CD14-positive monocyte (primary cell): ENCODE results near the gene WDFY4. TPM values are rescaled to one million over a fixed set of nuclear protein-coding genes. Genes with fewer than 3 reads are reported as not detected.

Experiments
- DNase-seq, 3 donors: peaks; one replicate each; pipeline ENCODE4 v3.0.0-alpha.2; 2011 to 2022
- H2AFZ ChIP-seq: 2 replicates; pipeline ENCODE4 v1.6.0; 2012; ENCODE audit warnings: mild to moderate bottlenecking, low read depth, low read length, inconsistent platforms; ENCODE audit not compliant: insufficient read depth, poor library complexity, severe bottlenecking
- H3K27ac ChIP-seq, 2 donors: 1 replicate in 1 of 2; 2 replicates in 1 of 2; pipeline ENCODE4 v1.5.1; 2012 to 2013; ENCODE audit warnings: low read length in 2 of 2, control low read depth in 1 of 2, inconsistent platforms in 1 of 2, low read depth in 1 of 2, mild to moderate bottlenecking in 1 of 2
- H3K27me3 ChIP-seq, 2 donors: one replicate each; pipeline versions ENCODE4 v1.6.0 to v1.6.1; 2011 to 2013; ENCODE audit warnings: low read length in 2 of 2; ENCODE audit not compliant: control insufficient read depth in 2 of 2, insufficient read depth in 2 of 2
- H3K36me3 ChIP-seq, 2 donors: replicated peaks in 1 of 2; 1 replicate in 1 of 2; 2 replicates in 1 of 2; pipeline versions ENCODE4 v1.5.1 to v1.6.1; 2012 to 2013; ENCODE audit warnings: low read length in 2 of 2, control low read depth in 1 of 2, inconsistent platforms in 1 of 2, mild to moderate bottlenecking in 1 of 2; ENCODE audit not compliant: insufficient read depth in 2 of 2, control insufficient read depth in 1 of 2
- H3K4me1 ChIP-seq, 2 donors: 1 replicate in 1 of 2; 2 replicates in 1 of 2; pipeline versions ENCODE4 v1.5.1 to v1.6.1; 2012 to 2013; ENCODE audit warnings: low read length in 2 of 2, control low read depth in 1 of 2, inconsistent platforms in 1 of 2, mild to moderate bottlenecking in 1 of 2, moderate library complexity in 1 of 2; ENCODE audit not compliant: insufficient read depth in 2 of 2, control insufficient read depth in 1 of 2
- H3K4me2 ChIP-seq: replicated peaks from 2 replicates; pipeline ENCODE3; 2012; ENCODE audit warnings: low read length, moderate library complexity, mild to moderate bottlenecking; ENCODE audit not compliant: poor library complexity, severe bottlenecking; ENCODE audit errors: extremely low read depth
- H3K4me3 ChIP-seq, 3 experiments: fragments of 200-600 bp in 1 of 3; sonication (generic) in 1 of 3; replicated peaks in 1 of 3; 1 replicate in 2 of 3; 2 replicates in 1 of 3; pipeline ENCODE4 v1.5.1; 2011 to 2013; ENCODE audit warnings: low read length in 3 of 3, mild to moderate bottlenecking in 3 of 3, control low read depth in 2 of 3, low read depth in 2 of 3, inconsistent platforms in 1 of 3, moderate library complexity in 1 of 3
- H3K79me2 ChIP-seq: 2 replicates; pipeline ENCODE4 v1.6.0; 2012; ENCODE audit warnings: mild to moderate bottlenecking, control low read depth, inconsistent platforms, low read length, moderate library complexity; ENCODE audit not compliant: insufficient read depth
- H3K9ac ChIP-seq: 2 replicates; pipeline ENCODE4 v1.6.0; 2017; ENCODE audit warnings: low read length, mild to moderate bottlenecking; ENCODE audit not compliant: insufficient read depth, poor library complexity, severe bottlenecking
- H3K9me3 ChIP-seq, 2 donors: replicated peaks in 1 of 2; 1 replicate in 1 of 2; 2 replicates in 1 of 2; pipeline versions ENCODE4 v1.5.1 to v1.6.1; 2012 to 2013; ENCODE audit warnings: low read length in 2 of 2, control low read depth in 1 of 2; ENCODE audit not compliant: control insufficient read depth in 1 of 2, insufficient read depth in 1 of 2
- H4K20me1 ChIP-seq: 2 replicates; pipeline ENCODE4 v1.6.0; 2012; ENCODE audit warnings: mild to moderate bottlenecking, low read length, control low read depth, moderate library complexity; ENCODE audit not compliant: insufficient read depth
- H3K27ac Mint-ChIP-seq, 7 donors: one replicate each; pipeline ENCODE4 v1.8.0; 2020; ENCODE audit warnings: mild to moderate bottlenecking in 7 of 7, mixed read lengths in 7 of 7, moderate library complexity in 6 of 7, inconsistent platforms in 2 of 7
- H3K27me3 Mint-ChIP-seq, 3 donors: one replicate each; pipeline ENCODE4 v1.8.0; 2021 to 2022; ENCODE audit warnings: low read depth in 3 of 3, mild to moderate bottlenecking in 3 of 3, mixed read lengths in 3 of 3, moderate library complexity in 3 of 3, inconsistent platforms in 1 of 3
- H3K36me3 Mint-ChIP-seq, 2 donors: one replicate each; pipeline ENCODE4 v1.8.0; 2020; ENCODE audit warnings: mixed read lengths in 2 of 2, inconsistent platforms in 1 of 2, mild to moderate bottlenecking in 1 of 2
- H3K4me1 Mint-ChIP-seq: one replicate; pipeline ENCODE4 v1.8.0; 2020; ENCODE audit warnings: mild to moderate bottlenecking, mixed read lengths
- H3K4me3 Mint-ChIP-seq, 2 donors: one replicate each; pipeline ENCODE4 v1.8.0; 2020; ENCODE audit warnings: mild to moderate bottlenecking in 2 of 2, mixed read lengths in 2 of 2, moderate library complexity in 1 of 2
- H3K9me3 Mint-ChIP-seq, 7 donors: one replicate each; pipeline ENCODE4 v1.8.0; 2020 to 2022; ENCODE audit warnings: mixed read lengths in 7 of 7, mild to moderate bottlenecking in 6 of 7, moderate library complexity in 6 of 7, inconsistent platforms in 2 of 7
- CTCF ChIP-seq: fragments of 200-600 bp; IDR thresholded peaks from one replicate; pipeline ENCODE4 v1.8.0; 2022; ENCODE audit warnings: antibody characterized with exemption, mild to moderate bottlenecking
- WGBS: methylation state at CpG from one replicate; pipeline ENCODE4 v1.1.5; 2013; ENCODE audit warnings: missing lambda C conversion rate; ENCODE audit not compliant: insufficient coverage; 5-methylcytosine and 5-hydroxymethylcytosine counted together
- intact Hi-C, 2 donors: fragments of 100-400 bp; cut with micrococcal nuclease; formaldehyde crosslinking; loops; one replicate each; pipeline versions ENCODE4 v1.15.0 to v1.15.1; 2023
- polyA plus RNA-seq, 3 donors: library from polyadenylated mRNA; depleted of rRNA in 1 of 3; unstranded in 2 of 3; stranded (reverse) in 1 of 3; fragments of 300-500 nt in 2 of 3; fragments of >200 nt in 1 of 3; fragmentation: Illumina TruSeq in 2 of 3; gene quantifications; 1 replicate in 2 of 3; 2 replicates in 1 of 3; pipeline ENCODE4 v1.2.3, GENCODE V29; 2012 to 2021

Gene WDFY4
- polyA plus RNA-seq, 3 donors, result 7.5 to 36.1 (median 9.8) TPM

- Histone ChIP-seq H2AFZ (peak overlapping the region; percentile 19), H3K4me1 (peaks cover 32 to 41% of the 10 kb centered on the region in 2 donors), H3K36me3 (peaks cover 43 to 67% of the 10 kb centered on the region in 2 donors), H3K9me3 (no peaks in the 10 kb centered on the region), H3K27me3 (no peaks in the 10 kb centered on the region), H4K20me1 (no peaks in the 10 kb centered on the region), H3K9ac (no peak overlapping the region), H3K4me3 (peak overlapping the region in 1 of 3 experiments; percentile 24), H3K4me2 (peak overlapping the region; percentile 17), H3K79me2 (no peaks in the 10 kb centered on the region), H3K27ac (peak overlapping the region; percentile 45 to 75)
- intact Hi-C loops, result no loop called here
- Mint-ChIP-seq H3K4me1 (peaks cover 37% of the 10 kb centered on the region), H3K27ac (peak overlapping the region; percentile 75 to 92 (median 85)), H3K4me3 (peak overlapping the region in 1 of 2 donors; percentile 68), H3K27me3 (peaks cover 0 to 2% (median 2%) of the 10 kb centered on the region in 3 donors), H3K36me3 (peaks cover 60 to 64% of the 10 kb centered on the region in 2 donors), H3K9me3 (peaks cover 0 to 8% (median 0%) of the 10 kb centered on the region in 7 donors)
- no peak for TF ChIP-seq CTCF
- DNase-seq, result peak in 2 of 3 donors; percentile 28 to 49
- no CpG with 5 or more reads among the region's 4 CpGs for WGBS
Observed at GRCh38 chr10:48786606-48787282, 102.1 kb downstream of the WDFY4 start.

DNA sequence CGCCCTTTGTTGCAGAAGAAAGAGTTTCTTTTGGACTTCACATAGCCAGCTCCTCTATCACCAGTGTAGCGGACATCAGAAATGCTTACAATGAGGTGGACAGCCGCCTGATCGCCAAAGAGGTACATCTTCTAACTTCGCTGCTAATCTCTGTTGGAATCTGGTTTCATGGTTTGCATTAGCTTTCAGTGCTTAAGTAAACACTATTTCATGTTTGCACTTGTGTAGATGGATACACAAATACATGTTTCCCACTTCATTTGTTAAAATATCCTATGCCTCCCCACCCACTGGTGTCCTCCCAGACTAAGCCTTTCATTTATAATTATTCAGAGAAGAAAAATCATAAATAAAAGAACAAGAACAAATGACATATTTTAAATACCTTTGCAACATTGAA is 103.9 kb downstream of the WDFY4 start:
- Mint-ChIP-seq H3K4me1 (peaks cover 41% of the 10 kb centered on the region), H3K27ac (peak overlapping the region in 2 of 7 donors; percentile 83 to 86), H3K27me3 (peaks cover 0 to 2% (median 0%) of the 10 kb centered on the region in 3 donors), H3K36me3 (peaks cover 55 to 59% of the 10 kb centered on the region in 2 donors), H3K4me3 (no peak overlapping the region), H3K9me3 (peaks cover 0 to 8% (median 0%) of the 10 kb centered on the region in 7 donors)
- H3K4me3 ChIP-seq, result no peak overlapping the region
- no peaks in the 10 kb centered on the region for H3K79me2 ChIP-seq
- H3K4me1 ChIP-seq, result peaks cover 32 to 41% of the 10 kb centered on the region in 2 donors
- intact Hi-C loops, result no loop called here
- DNase-seq, result no peak
- no peak overlapping the region for H3K9ac ChIP-seq
- TF ChIP-seq CTCF, result no peak
- peaks cover 47 to 69% of the 10 kb centered on the region in 2 donors for H3K36me3 ChIP-seq
- no peaks in the 10 kb centered on the region for H3K9me3 ChIP-seq
- H3K4me2 ChIP-seq, result no peak overlapping the region
- H3K27ac ChIP-seq, result peak overlapping the region in 1 of 2 donors; percentile 75
- no peak overlapping the region for H2AFZ ChIP-seq
- no peaks in the 10 kb centered on the region for H4K20me1 ChIP-seq
- WGBS, result no CpG with 5 or more reads among the region's 5 CpGs
- no peaks in the 10 kb centered on the region for H3K27me3 ChIP-seq
